Kidney (tissue), 14 donors: ENCODE results near the gene CEP112. TPM values are rescaled to one million over a fixed set of nuclear protein-coding genes. Genes with fewer than 3 reads are reported as not detected.

Experiments
- DNase-seq, 5 donors: peaks; one replicate each; pipeline ENCODE4 v3.0.0-alpha.2; 2013 to 2020
- FAIRE-seq: peaks from 2 replicates; lab custom pipeline; 2012; peaks lifted over from hg19 to GRCh38; lab: Jason Lieb, UNC
- H3K27ac ChIP-seq, 2 donors: one replicate each; pipeline ENCODE4 v1.7.0; 2013; ENCODE audit warnings: low read depth in 2 of 2, low read length in 2 of 2, inconsistent platforms in 1 of 2
- H3K27me3 ChIP-seq: one replicate; pipeline ENCODE4 v1.7.1; 2013; ENCODE audit warnings: low read length, inconsistent platforms; ENCODE audit not compliant: control insufficient read depth, insufficient read depth
- H3K36me3 ChIP-seq, 3 donors: one replicate each; pipeline versions ENCODE4 v1.7.0 to v1.7.1; 2013; ENCODE audit warnings: low read length in 3 of 3, control low read depth in 1 of 3, inconsistent platforms in 1 of 3; ENCODE audit not compliant: insufficient read depth in 3 of 3, control insufficient read depth in 2 of 3
- H3K4me1 ChIP-seq, 3 donors: one replicate each; pipeline versions ENCODE4 v1.7.0 to v1.7.1; 2013; ENCODE audit warnings: low read length in 3 of 3, inconsistent platforms in 1 of 3, low read depth in 1 of 3; ENCODE audit not compliant: control insufficient read depth in 2 of 3, insufficient read depth in 2 of 3
- H3K4me3 ChIP-seq, 3 donors: one replicate each; pipeline versions ENCODE4 v1.7.0 to v1.8.1; 2013; ENCODE audit warnings: low read length in 3 of 3, control low read depth in 1 of 3, inconsistent platforms in 1 of 3
- H3K9ac ChIP-seq, 3 donors: one replicate each; pipeline versions ENCODE4 v1.7.0 to v1.7.1; 2013; ENCODE audit warnings: low read length in 3 of 3, control low read depth in 1 of 3, inconsistent platforms in 1 of 3
- H3K9me3 ChIP-seq, 3 donors: one replicate each; pipeline versions ENCODE4 v1.7.0 to v1.7.1; 2013; ENCODE audit warnings: low read length in 3 of 3, control low read depth in 1 of 3, inconsistent platforms in 1 of 3; ENCODE audit not compliant: control insufficient read depth in 2 of 3, insufficient read depth in 1 of 3
- CTCF ChIP-seq: IDR thresholded peaks from 3 replicates; pipeline ENCODE4 v1.5.1; 2012; ENCODE audit warnings: mild to moderate bottlenecking, moderate library complexity, borderline replicate concordance; ENCODE audit not compliant: insufficient read depth; ENCODE audit errors: extremely low read depth
- intact Hi-C: fragments of 100-400 bp; cut with DNase I; formaldehyde crosslinking; loops from one replicate; pipeline ENCODE4 v1.11.1; 2022
- polyA plus RNA-seq: library from polyadenylated mRNA; stranded (reverse); fragments of 350-450 nt; fragmentation: Illumina TruSeq; extraction: RNeasy Lipid Tissue Mini Kit (QIAGEN cat#74804); gene quantifications from one replicate; pipeline ENCODE4 v1.2.3, GENCODE V29; 2014; ENCODE audit warnings: low read depth, low replicate concordance; ENCODE audit not compliant: insufficient read depth
- total RNA-seq: library from RNA; stranded (reverse); fragmentation: NEBNext Ultra II Directional; extraction: Animal tissue kit (Norgen Biotek cat#: 25700); gene quantifications from one replicate; pipeline ENCODE4 v1.2.1, GENCODE V29; 2021
- donor health status: control.
- donor health status: control.
- donor health status: control.
- donor health status: control.
- donor health status: control.
- donor health status: DM: yes; HTN: yes; CAD: no.
- donor health status: Normal renal cell carcinoma (clear cell type).

Gene CEP112
- total and polyA plus RNA-seq, 2 donors from 2014 or later = 17.0 to 27.4 TPM

- FAIRE-seq = no peak
- Histone ChIP-seq H3K27me3 (no peaks in the 10 kb centered on the region), H3K9me3 (no peaks in the 10 kb centered on the region)
Measured at GRCh38 chr17:65941356-65941899, 250.5 kb downstream of the CEP112 start.

DNA sequence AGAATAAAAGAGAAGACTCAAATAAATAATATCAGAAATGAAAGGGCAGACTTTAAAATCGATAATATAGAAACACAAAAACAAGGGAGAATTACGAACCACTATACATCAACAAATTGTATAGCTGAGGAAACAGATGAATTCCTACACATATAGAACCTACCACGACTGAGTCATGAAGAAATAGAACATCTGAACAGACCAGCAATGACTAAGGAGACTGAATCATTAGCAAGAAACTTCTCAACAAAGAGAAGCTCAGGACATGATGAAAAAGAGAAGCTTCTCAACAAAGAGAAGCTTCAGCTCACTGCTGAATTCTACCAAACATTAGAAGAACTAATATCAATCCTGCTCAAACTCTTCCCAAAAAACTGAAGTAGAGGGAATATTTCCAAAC is 255.9 kb downstream of the CEP112 start:
- H3K27me3 ChIP-seq = no peaks in the 10 kb centered on the region
- no peak for FAIRE-seq
- H3K4me3 ChIP-seq = no peak overlapping the region
- no peak for TF ChIP-seq CTCF
- DNase-seq = no peak
- H3K9ac ChIP-seq = no peak overlapping the region
- peaks cover 0 to 9% (median 0%) of the 10 kb centered on the region in 3 donors for H3K9me3 ChIP-seq
- no peaks in the 10 kb centered on the region for H3K36me3 ChIP-seq
- H3K27ac ChIP-seq = no peak overlapping the region
- intact Hi-C loops = no loop called here
- H3K4me1 ChIP-seq = no peaks in the 10 kb centered on the region

More at GRCh38 chr17:65941356-65941899, 250.5 kb downstream of the CEP112 start:
- intact Hi-C loops = no loop called here
- no peak overlapping the region for H3K4me3 ChIP-seq
- no peak for TF ChIP-seq CTCF
- no peak overlapping the region for H3K9ac ChIP-seq
- no peak for DNase-seq
- no peaks in the 10 kb centered on the region for H3K36me3 ChIP-seq
- no peak overlapping the region for H3K27ac ChIP-seq
- no peaks in the 10 kb centered on the region for H3K4me1 ChIP-seq

DNA sequence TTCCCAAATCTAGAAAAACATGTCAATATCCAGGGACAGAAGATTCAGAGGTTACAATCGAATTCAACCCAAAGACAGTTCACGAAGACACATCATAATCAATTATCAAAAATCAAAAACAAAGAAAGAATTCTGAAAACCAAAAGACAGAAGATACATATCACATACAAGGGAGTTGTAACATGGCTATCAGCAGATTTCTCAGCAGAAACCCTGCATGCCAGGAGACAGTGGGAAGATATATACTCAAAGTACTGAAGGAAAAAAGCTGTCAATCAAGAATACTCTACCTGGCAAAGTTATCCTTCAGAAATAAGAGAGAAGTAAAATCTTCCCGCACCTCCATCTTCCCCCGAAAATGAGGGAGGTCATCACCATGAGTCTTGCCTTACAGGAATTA is 258.6 kb downstream of the CEP112 start:
- no peak for TF ChIP-seq CTCF
- H3K4me3 ChIP-seq = no peak overlapping the region
- no peaks in the 10 kb centered on the region for H3K36me3 ChIP-seq
- H3K9me3 ChIP-seq = peaks cover 0 to 9% (median 0%) of the 10 kb centered on the region in 3 donors
- no peaks in the 10 kb centered on the region for H3K27me3 ChIP-seq
- H3K27ac ChIP-seq = no peak overlapping the region
- FAIRE-seq = no peak
- no peak overlapping the region for H3K9ac ChIP-seq
- no peaks in the 10 kb centered on the region for H3K4me1 ChIP-seq
- intact Hi-C loops = no loop called here
- DNase-seq = no peak
